GM21447 (cell line): ENCODE data around the gene KCND3.

Source experiments
- ATAC-seq: cut with Tn5 transposase; IDR thresholded peaks from one replicate; pipeline ENCODE4 v1.9.1; 2021; ENCODE audit not compliant: unreplicated experiment

The KCND3 gene

GRCh38 chr1:111921948-111922347 is 67.5 kb downstream of the KCND3 start:
- no peak for ATAC-seq

- no peak for ATAC-seq
Measured at GRCh38 chr1:111920221-111921024, 69.0 kb downstream of the KCND3 start.

DNA sequence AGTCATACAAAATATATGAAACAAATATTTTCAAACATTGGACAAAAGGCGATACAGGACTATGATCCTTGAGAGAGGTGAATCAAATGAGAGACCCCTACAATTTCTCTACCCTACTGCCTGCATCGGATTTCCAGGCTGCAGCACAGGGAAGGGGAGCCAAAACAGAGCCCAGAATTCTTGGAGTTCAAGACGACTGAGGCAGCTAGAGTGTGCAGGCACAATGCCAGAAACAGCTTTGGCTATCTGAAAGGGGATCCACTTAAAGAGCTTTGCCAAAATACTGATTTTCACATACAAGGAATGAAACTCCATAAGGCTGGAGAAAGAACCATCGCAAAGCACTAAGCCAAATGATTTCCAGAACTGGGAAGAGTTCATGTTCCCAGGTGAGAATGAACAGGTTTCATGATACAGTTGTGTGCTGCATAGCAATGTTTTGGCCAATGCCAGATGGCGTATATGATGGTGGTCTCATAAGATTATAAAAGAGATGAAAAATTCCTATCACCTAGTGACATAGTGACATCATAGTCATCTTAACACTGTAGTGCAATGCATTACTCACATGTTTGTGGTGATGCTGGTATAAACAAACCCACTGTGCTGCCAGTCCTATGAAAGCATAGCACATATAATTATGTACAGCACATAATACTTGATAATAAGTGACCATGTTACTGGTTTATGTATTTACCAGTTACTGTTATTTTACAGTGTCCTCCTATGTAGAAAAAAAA is 77.5 kb downstream of the KCND3 start:
- no peak for ATAC-seq

GRCh38 chr1:111911061-111911460 is 78.4 kb downstream of the KCND3 start:
- no peak for ATAC-seq

GRCh38 chr1:111909030-111909429 is 80.4 kb downstream of the KCND3 start:
- ATAC-seq = no peak

DNA sequence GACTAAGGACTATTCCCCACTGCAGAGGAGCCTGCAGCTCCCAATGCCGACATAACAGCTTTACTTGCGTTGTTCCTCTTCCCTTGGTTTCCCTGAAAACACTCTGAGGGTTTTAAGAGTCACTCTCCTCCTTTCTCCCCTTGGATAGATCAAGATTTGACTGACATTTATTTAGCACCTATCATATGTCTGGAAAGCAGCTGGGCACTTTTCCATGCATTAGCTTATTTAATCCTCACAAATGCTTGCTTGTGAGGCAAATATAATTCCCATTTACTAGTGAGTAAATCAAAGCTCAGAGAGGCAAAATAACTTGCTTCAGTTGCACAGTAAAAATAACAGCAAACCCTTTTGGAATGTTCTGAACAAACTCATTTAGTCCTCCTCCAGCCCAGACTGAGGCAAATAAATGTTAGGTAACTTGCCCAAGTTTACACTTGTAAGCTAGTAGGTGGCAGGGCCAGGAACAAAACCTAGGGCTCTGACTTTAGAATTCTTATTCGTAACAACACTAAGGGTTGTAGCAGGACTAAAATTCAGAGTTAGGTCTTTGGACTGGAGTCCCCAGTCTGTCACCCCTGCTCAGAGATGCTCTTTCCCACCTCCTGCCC is 81.4 kb downstream of the KCND3 start:
- ATAC-seq = no peak

DNA sequence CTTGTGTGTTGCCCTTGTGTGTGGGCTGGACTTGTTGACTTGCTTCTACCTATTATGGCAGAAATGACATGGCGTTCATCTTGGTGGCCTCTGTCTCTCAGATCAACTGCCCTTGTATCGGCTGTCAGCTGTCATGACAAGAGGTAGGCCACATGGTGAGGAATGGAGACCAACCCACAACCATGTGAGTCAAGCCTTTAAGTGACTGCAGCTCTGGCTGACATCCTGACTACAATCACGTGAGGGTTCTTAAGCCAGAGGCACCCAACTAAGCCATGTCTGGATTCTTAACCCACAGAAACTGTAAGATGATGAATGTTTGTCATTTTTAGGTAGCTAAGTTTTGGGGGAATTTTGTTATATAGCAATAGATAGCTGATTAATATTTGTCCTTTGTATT is 82.1 kb downstream of the KCND3 start:
- ATAC-seq = no peak

GRCh38 chr1:111906816-111907215 is 82.7 kb downstream of the KCND3 start:
- ATAC-seq = no peak

DNA sequence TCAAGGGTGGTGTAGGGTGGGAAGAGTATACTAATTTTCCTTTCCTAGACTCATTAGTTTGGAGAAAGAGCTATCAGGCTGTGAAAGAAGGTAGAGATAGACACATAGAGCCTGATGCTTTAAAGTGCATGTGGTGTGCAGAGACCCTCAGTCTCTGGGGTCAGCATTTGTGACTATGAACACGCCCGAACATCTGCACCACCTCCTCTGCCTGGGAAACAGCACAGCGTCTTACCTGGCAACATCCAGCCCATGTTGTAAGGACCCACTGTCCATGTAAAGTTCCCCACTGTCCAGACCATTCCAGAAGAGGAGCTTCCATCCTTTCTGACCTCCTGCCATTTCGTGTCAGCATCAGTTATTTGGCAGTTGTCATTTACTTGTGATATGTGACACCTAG is 83.4 kb downstream of the KCND3 start:
- no peak for ATAC-seq

GRCh38 chr1:111904478-111905218 is 84.8 kb downstream of the KCND3 start:
- ATAC-seq = no peak

- no peak for ATAC-seq
Measured at GRCh38 chr1:111903871-111904449, 85.5 kb downstream of the KCND3 start.

DNA sequence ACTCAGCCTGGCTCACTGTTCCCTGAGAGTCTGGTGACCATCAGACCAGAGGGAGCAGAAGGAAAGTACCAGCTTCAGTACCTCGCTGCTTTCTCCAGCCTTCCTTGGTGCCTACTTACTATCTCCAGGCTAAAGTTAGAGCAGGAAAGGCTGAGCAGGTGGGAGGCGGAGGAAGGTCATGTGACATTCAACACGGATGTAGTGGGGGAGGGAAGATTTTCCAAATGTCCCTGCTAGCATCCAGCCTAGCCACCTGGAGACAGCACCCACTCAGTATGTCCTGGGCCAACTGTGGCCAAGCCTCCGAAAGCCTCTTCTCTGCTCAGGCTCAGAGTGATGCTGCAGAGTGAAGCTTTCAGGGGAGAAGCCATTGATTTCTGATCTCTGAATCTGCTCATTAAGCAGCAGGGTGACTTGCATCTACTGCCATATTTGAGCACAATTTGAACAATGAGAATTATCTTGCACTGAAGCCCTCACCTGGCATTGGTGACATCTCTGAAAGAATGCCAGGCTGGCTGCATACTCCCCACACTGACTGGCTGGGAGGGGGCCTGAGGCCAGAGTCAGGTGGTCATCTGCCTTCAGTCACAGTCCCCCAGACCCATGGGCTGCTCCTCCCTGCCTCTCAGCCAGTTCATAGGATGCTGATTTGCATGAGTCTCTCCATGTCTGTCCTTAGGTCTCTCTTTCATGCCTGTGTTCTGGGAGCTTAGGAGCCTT is 86.2 kb downstream of the KCND3 start:
- ATAC-seq = no peak

DNA sequence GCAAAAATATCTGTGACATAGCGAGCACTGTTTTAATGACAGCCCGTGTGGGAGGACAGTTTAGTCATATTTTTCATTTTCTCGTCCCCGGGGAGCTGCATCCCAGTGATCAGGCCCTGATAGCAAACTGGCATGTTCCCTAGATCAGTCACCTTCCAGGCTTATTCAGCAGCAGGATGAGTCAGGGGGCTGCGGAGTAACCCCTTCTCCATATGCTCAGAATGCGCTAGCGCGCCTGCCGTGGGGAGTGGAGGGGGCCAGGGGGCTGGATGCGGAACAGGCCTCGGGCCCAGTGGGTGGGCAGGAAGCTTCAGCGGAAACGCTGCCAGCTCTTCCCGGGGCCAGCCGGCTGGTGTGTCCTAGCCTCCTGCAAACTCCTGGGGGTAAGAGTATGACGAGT is 94.0 kb downstream of the KCND3 start:
- ATAC-seq = no peak

DNA sequence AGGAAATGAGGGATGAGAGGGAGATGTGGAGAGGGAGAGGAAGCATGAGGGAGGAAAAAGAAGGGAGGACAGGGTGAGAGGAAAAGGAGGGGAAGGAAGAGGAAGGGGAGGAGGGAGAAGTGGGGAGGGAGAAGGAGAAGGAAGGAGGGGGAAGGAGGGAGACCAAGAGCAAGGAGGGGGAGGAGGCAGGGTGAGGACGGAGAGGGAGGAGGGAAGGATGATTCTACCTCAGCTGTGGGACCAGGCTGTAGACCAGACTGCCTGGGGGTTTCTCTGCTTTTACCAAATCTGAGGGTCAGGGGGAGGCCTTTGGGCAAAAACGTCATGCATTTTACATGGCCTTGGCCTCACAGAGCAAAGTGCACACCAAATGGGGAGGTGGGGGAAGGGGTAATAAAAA is 94.5 kb downstream of the KCND3 start:
- ATAC-seq = no peak

GRCh38 chr1:111894497-111894896 is 95.0 kb downstream of the KCND3 start:
- no peak for ATAC-seq

- ATAC-seq = no peak
Measured at GRCh38 chr1:111891566-111891965, 97.9 kb downstream of the KCND3 start.

- ATAC-seq = no peak
Measured at GRCh38 chr1:111888740-111889376, 100.6 kb downstream of the KCND3 start.

DNA sequence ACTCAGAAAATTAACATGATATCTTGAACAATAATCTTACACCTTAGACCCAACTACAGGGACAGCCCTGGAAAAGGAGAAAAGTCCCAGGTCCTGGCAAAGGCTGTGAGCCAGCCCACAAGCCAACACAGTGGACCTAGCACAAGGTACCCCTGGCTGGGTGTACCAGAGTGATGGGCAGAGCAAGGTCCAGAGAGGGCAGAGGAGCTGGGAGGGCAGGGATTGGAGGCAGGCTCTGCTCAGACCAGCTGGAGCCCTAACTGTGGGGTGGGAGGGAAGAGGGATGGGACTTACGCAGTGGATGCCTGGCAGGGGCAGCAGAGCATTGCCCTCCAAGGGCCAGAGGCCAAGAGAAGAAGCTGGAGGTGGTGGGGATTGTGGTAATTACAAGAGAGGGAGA is 101.6 kb downstream of the KCND3 start:
- no peak for ATAC-seq

DNA sequence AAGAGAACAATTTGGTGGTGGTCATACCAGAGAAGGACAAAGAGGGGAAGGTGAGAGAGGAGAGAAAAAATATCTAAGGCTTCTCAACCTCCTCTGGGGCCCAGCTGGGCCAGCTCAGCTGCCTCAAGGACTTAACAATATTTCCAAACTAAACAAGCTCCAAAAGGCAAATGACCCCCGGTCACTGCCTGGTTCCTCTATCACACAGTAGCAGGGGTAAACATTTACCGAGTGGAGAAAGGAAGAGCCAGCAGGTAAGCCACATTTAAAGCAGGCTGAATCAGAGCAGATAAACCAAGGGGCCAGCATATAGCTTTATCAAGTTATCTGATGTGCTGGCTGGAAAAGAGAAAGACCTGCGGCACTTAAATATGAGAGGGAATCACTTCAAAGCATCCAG is 102.1 kb downstream of the KCND3 start:
- no peak for ATAC-seq

- ATAC-seq = no peak
Measured at GRCh38 chr1:111886741-111887140, 102.7 kb downstream of the KCND3 start.
